Sigmoid colon (tissue), 7 donors: ENCODE results near the gene PAXX. TPM values are rescaled to one million over a fixed set of nuclear protein-coding genes. Genes with fewer than 3 reads are reported as not detected.

ENCODE experiments used
- DNase-seq: peaks from one replicate; pipeline ENCODE4 v3.0.0-alpha.2; 2019
- H3K27ac ChIP-seq, 4 donors: fragments of 200-600 bp; sonication (generic); one replicate each; pipeline ENCODE4 v1.5.1; 2016 to 2019; ENCODE audit warnings: mild to moderate bottlenecking in 1 of 4
- H3K27me3 ChIP-seq, 3 donors: fragments of 200-600 bp; sonication (generic); one replicate each; pipeline ENCODE4 v1.5.1; 2019; ENCODE audit warnings: mild to moderate bottlenecking in 1 of 3
- H3K36me3 ChIP-seq, 4 donors: fragments of 200-600 bp; sonication (generic); one replicate each; pipeline ENCODE4 v1.5.1; 2016 to 2019
- H3K4me1 ChIP-seq, 4 donors: fragments of 200-600 bp; sonication (generic); one replicate each; pipeline ENCODE4 v1.5.1; 2017 to 2019
- H3K4me3 ChIP-seq, 4 donors: fragments of 200-600 bp; sonication (generic); one replicate each; pipeline ENCODE4 v1.5.1; 2017 to 2019; ENCODE audit warnings: mild to moderate bottlenecking in 2 of 4, moderate library complexity in 1 of 4
- H3K9me3 ChIP-seq, 4 donors: fragments of 200-600 bp in 3 of 4; sonication (generic) in 3 of 4; one replicate each; pipeline versions ENCODE4 v1.5.1 to v1.6.1; 2013 to 2019
- CTCF ChIP-seq, 4 experiments: fragments of 450-650 bp in 3 of 4; fragments of 200-600 bp in 1 of 4; IDR thresholded peaks; one replicate each; pipeline ENCODE4 v1.5.1; 2016 to 2019; ENCODE audit warnings: antibody characterized with exemption in 4 of 4, mild to moderate bottlenecking in 3 of 4, moderate library complexity in 2 of 4
- EP300 ChIP-seq, 4 donors: sonication (generic); formaldehyde crosslinking; IDR thresholded peaks; one replicate each; pipeline ENCODE4 v1.6.1; 2017; ENCODE audit warnings: antibody characterized with exemption in 4 of 4
- POLR2A ChIP-seq, 2 donors: fragments of 450-650 bp; IDR thresholded peaks; one replicate each; pipeline ENCODE4 v1.6.1; 2016; ENCODE audit warnings: antibody characterized with exemption in 2 of 2, mild to moderate bottlenecking in 2 of 2, moderate library complexity in 2 of 2
- POLR2AphosphoS5 ChIP-seq, 4 donors: sonication (generic); formaldehyde crosslinking; IDR thresholded peaks; one replicate each; pipeline ENCODE4 v1.6.1; 2017; ENCODE audit warnings: antibody characterized with exemption in 4 of 4
- WGBS, 2 donors: extraction: QIAGEN DNeasy Blood & Tissue Kit; methylation state at CpG; one replicate each; pipeline ENCODE4 v1.1.7; 2013; 5-methylcytosine and 5-hydroxymethylcytosine counted together
- intact Hi-C: fragments of 100-400 bp; cut with DNase I; formaldehyde crosslinking; loops from one replicate; pipeline ENCODE4 v1.15.1; 2023
- polyA plus RNA-seq, 3 donors: library from polyadenylated mRNA; stranded (reverse); fragments of 200-250 nt; gene quantifications; one replicate each; pipeline ENCODE4 v1.2.3, GENCODE V29; 2013
- total RNA-seq, 4 donors: library from RNA; depleted of rRNA; stranded (reverse); fragments of >200 nt; gene quantifications; one replicate each; pipeline ENCODE4 v1.1.0, GENCODE V29; 2016
- donor health status: healthy with polysubstance abuse.
- donor health status: Bipolar disorder and iron deficiency.
- donor health status: healthy.

The PAXX gene
- total and polyA plus RNA-seq, 7 donors, result 28.0 to 80.9 (median 36.3) TPM

DNA sequence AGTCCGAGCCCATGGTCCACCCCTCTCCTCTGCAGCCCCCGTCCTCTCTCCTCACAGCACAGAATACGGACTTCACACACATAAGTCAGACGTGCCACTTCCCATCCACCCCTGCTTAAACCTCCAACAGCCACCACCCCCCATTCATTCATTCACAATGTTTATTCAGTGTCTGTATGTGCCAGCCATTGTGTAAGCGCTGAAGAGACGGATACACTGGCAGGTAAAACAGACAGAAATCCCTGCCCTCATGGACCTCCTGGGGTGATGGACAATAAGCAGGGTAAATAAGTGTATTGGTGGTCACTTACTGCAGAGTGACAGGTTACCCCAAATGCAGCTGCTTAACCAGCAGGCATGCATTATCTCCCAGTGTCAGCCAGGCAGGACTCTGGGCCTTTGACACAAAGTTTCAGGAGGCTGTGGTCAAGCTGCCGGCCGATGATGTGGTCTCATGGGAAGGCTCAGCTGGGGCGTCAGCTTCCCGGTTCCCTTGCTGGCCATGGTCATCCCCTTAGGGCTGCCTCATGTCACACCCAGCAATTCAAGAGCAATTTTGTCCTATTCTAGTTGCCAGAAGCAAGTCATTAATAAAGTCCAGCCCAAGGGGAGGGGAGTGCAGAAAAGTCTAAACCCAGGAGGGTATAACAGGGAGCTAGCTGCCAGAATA is 1.8 kb upstream of the PAXX start:
- no peak for DNase-seq
- WGBS, 2 donors, result 72 to 86% methylated on average over 10 of the region's 10 CpGs
- H3K27me3 ChIP-seq, result peaks cover 21 to 41% (median 31%) of the 10 kb centered on the region in 3 donors
- H3K4me3 ChIP-seq, result no peak overlapping the region
- intact Hi-C loops, result no loop called here
- no peak overlapping the region for H3K27ac ChIP-seq
- H3K4me1 ChIP-seq, result peaks cover 0 to 36% (median 23%) of the 10 kb centered on the region in 4 donors
- peaks cover 0 to 5% (median 3%) of the 10 kb centered on the region in 4 donors for H3K36me3 ChIP-seq
- TF ChIP-seq POLR2A (IDR thresholded peaks at IDR 0.05), result no peak
- TF ChIP-seq EP300 (IDR thresholded peaks at IDR 0.05), result no peak
- no peak for TF ChIP-seq CTCF (IDR thresholded peaks at IDR 0.05)
- TF ChIP-seq POLR2AphosphoS5 (IDR thresholded peaks at IDR 0.05), result no peak
- peaks cover 0 to 4% (median 0%) of the 10 kb centered on the region in 4 donors for H3K9me3 ChIP-seq

GRCh38 chr9:136992819-136993369 is 672 bp downstream of the PAXX start:
- H3K36me3 ChIP-seq, result peaks cover 0 to 5% (median 3%) of the 10 kb centered on the region in 4 donors
- DNase-seq, result no peak
- 28 to 44% methylated on average over 18 of the region's 18 CpGs for WGBS, 2 donors
- peaks cover 26 to 50% (median 44%) of the 10 kb centered on the region in 3 donors for H3K27me3 ChIP-seq
- H3K4me3 ChIP-seq, result peak overlapping the region; percentile 74 to 82 (median 77)
- TF ChIP-seq POLR2AphosphoS5 (IDR thresholded peaks at IDR 0.05) (no peak), POLR2A (IDR thresholded peaks at IDR 0.05) (no peak), EP300 (IDR thresholded peaks at IDR 0.05) (no peak), CTCF (IDR thresholded peaks at IDR 0.05) (no peak)
- peak overlapping the region; percentile 84 to 90 (median 88) for H3K27ac ChIP-seq
- intact Hi-C loops, result no loop called here
- H3K4me1 ChIP-seq, result peaks cover 0 to 42% (median 35%) of the 10 kb centered on the region in 4 donors
- H3K9me3 ChIP-seq, result peaks cover 0 to 4% (median 0%) of the 10 kb centered on the region in 4 donors

- H3K4me1 ChIP-seq, result peaks cover 0 to 42% (median 35%) of the 10 kb centered on the region in 4 donors
- no peak for DNase-seq
- WGBS, 2 donors, result 75 to 79% methylated on average over 54 of the region's 54 CpGs
- H3K4me3 ChIP-seq, result no peak overlapping the region
- peaks cover 26 to 58% (median 44%) of the 10 kb centered on the region in 3 donors for H3K27me3 ChIP-seq
- peaks cover 0 to 5% (median 3%) of the 10 kb centered on the region in 4 donors for H3K36me3 ChIP-seq
- intact Hi-C loops, result no loop called here
- H3K27ac ChIP-seq, result no peak overlapping the region
- TF ChIP-seq POLR2AphosphoS5 (IDR thresholded peaks at IDR 0.05), result no peak
- no peak for TF ChIP-seq CTCF (IDR thresholded peaks at IDR 0.05)
- no peak for TF ChIP-seq EP300 (IDR thresholded peaks at IDR 0.05)
- no peak for TF ChIP-seq POLR2A (IDR thresholded peaks at IDR 0.05)
- peaks cover 0 to 4% (median 0%) of the 10 kb centered on the region in 4 donors for H3K9me3 ChIP-seq
Observed at GRCh38 chr9:136994180-136994887, 2.1 kb downstream of the PAXX start.

DNA sequence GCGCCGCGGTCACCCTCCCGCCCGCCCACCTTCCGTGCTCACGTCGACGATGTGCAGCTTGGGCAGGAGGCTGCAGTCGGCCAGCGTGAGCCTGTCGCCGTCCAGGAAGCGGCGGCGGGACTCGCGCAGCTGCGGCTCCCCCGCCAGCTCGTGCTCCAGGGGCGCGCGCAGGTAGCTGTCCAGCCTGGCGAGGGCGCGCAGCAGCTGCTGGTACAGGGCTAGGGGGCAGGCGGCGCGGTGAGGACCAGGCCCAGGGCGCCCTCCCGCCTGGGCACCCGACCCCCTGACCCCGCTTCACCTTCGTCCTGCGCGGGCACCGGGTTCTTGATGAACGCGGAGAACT is 2.6 kb downstream of the PAXX start:
- WGBS, 2 donors, result 48 to 55% methylated on average over 40 of the region's 40 CpGs
- H3K9me3 ChIP-seq, result peaks cover 0 to 4% (median 0%) of the 10 kb centered on the region in 4 donors
- TF ChIP-seq EP300 (IDR thresholded peaks at IDR 0.05) (no peak), CTCF (IDR thresholded peaks at IDR 0.05) (no peak), POLR2A (IDR thresholded peaks at IDR 0.05) (no peak), POLR2AphosphoS5 (IDR thresholded peaks at IDR 0.05) (no peak)
- H3K4me1 ChIP-seq, result peaks cover 0 to 42% (median 35%) of the 10 kb centered on the region in 4 donors
- intact Hi-C loops, result no loop called here
- H3K27ac ChIP-seq, result no peak overlapping the region
- H3K27me3 ChIP-seq, result peaks cover 26 to 58% (median 44%) of the 10 kb centered on the region in 3 donors
- DNase-seq, result no peak
- H3K4me3 ChIP-seq, result no peak overlapping the region
- peaks cover 0 to 5% (median 3%) of the 10 kb centered on the region in 4 donors for H3K36me3 ChIP-seq
